ENCODE measurements around the gene SYT7.
A peak's percentile ranks its signal among the peaks of the same experiment; 100 is the strongest.

Gene SYT7

GRCh38 chr11:61581030-61581928, at the start of gene SYT7:
SYT7 (minus strand) TSS chr11:61581076; CDS start chr11:61580820, 256 bp downstream.
- Histone ChIP-seq H3K9me3 (ENCODE audit: control insufficient read depth, insufficient read depth, low read length) (no peaks in the 10 kb centered on the region), H3K27me3 (ENCODE audit: control insufficient read depth, insufficient read depth, low read length) (peaks cover 52% of the 10 kb centered on the region), H3K9ac (ENCODE audit: low read depth, low read length) (no peak within 1 kb of the TSS), H3K4me1 (ENCODE audit: control insufficient read depth, insufficient read depth, low read length) (peaks cover 16% of the 10 kb centered on the region), H3K36me3 (ENCODE audit: control insufficient read depth, insufficient read depth, low read length) (no peaks in the 10 kb centered on the region), H3K4me3 (ENCODE audit: low read depth, low read length) (peak within 1 kb of the TSS; percentile 70)

GRCh38 chr11:61630089-61630488, 49.2 kb upstream of the SYT7 start:
- Histone ChIP-seq H3K9me3 (ENCODE audit: control insufficient read depth, insufficient read depth, low read length) (no peaks in the 10 kb centered on the region), H3K9ac (ENCODE audit: low read depth, low read length) (peak overlapping the region; percentile 24), H3K4me1 (ENCODE audit: control insufficient read depth, insufficient read depth, low read length) (no peaks in the 10 kb centered on the region), H3K27me3 (ENCODE audit: control insufficient read depth, insufficient read depth, low read length) (no peaks in the 10 kb centered on the region), H3K4me3 (ENCODE audit: low read depth, low read length) (no peak overlapping the region), H3K36me3 (ENCODE audit: control insufficient read depth, insufficient read depth, low read length) (no peaks in the 10 kb centered on the region)

- Histone ChIP-seq H3K36me3 (ENCODE audit: control insufficient read depth, insufficient read depth, low read length) (no peaks in the 10 kb centered on the region), H3K9me3 (ENCODE audit: control insufficient read depth, insufficient read depth, low read length) (no peaks in the 10 kb centered on the region), H3K9ac (ENCODE audit: low read depth, low read length) (no peak overlapping the region), H3K4me3 (ENCODE audit: low read depth, low read length) (no peak overlapping the region), H3K4me1 (ENCODE audit: control insufficient read depth, insufficient read depth, low read length) (no peaks in the 10 kb centered on the region), H3K27me3 (ENCODE audit: control insufficient read depth, insufficient read depth, low read length) (no peaks in the 10 kb centered on the region)
Observed at GRCh38 chr11:61629082-61629833, 48.4 kb upstream of the SYT7 start.

- H3K4me3 ChIP-seq (ENCODE audit: low read depth, low read length), result no peak overlapping the region
- no peaks in the 10 kb centered on the region for H3K36me3 ChIP-seq (ENCODE audit: control insufficient read depth, insufficient read depth, low read length)
- H3K9me3 ChIP-seq (ENCODE audit: control insufficient read depth, insufficient read depth, low read length), result no peaks in the 10 kb centered on the region
- H3K9ac ChIP-seq (ENCODE audit: low read depth, low read length), result no peak overlapping the region
- no peaks in the 10 kb centered on the region for H3K4me1 ChIP-seq (ENCODE audit: control insufficient read depth, insufficient read depth, low read length)
- H3K27me3 ChIP-seq (ENCODE audit: control insufficient read depth, insufficient read depth, low read length), result no peaks in the 10 kb centered on the region
Observed at GRCh38 chr11:61628662-61628970, 47.7 kb upstream of the SYT7 start.

GRCh38 chr11:61627850-61628661, 47.2 kb upstream of the SYT7 start:
- no peaks in the 10 kb centered on the region for H3K27me3 ChIP-seq (ENCODE audit: control insufficient read depth, insufficient read depth, low read length)
- H3K4me1 ChIP-seq (ENCODE audit: control insufficient read depth, insufficient read depth, low read length), result no peaks in the 10 kb centered on the region
- H3K9ac ChIP-seq (ENCODE audit: low read depth, low read length), result no peak overlapping the region
- no peaks in the 10 kb centered on the region for H3K9me3 ChIP-seq (ENCODE audit: control insufficient read depth, insufficient read depth, low read length)
- H3K36me3 ChIP-seq (ENCODE audit: control insufficient read depth, insufficient read depth, low read length), result no peaks in the 10 kb centered on the region
- no peak overlapping the region for H3K4me3 ChIP-seq (ENCODE audit: low read depth, low read length)

- no peak overlapping the region for H3K4me3 ChIP-seq (ENCODE audit: low read depth, low read length)
- H3K4me1 ChIP-seq (ENCODE audit: control insufficient read depth, insufficient read depth, low read length), result no peaks in the 10 kb centered on the region
- no peaks in the 10 kb centered on the region for H3K9me3 ChIP-seq (ENCODE audit: control insufficient read depth, insufficient read depth, low read length)
- H3K36me3 ChIP-seq (ENCODE audit: control insufficient read depth, insufficient read depth, low read length), result no peaks in the 10 kb centered on the region
- no peak overlapping the region for H3K9ac ChIP-seq (ENCODE audit: low read depth, low read length)
- H3K27me3 ChIP-seq (ENCODE audit: control insufficient read depth, insufficient read depth, low read length), result no peaks in the 10 kb centered on the region
Observed at GRCh38 chr11:61626580-61627380, 45.9 kb upstream of the SYT7 start.

GRCh38 chr11:61625525-61625924, 44.6 kb upstream of the SYT7 start:
- Histone ChIP-seq H3K27me3 (ENCODE audit: control insufficient read depth, insufficient read depth, low read length) (no peaks in the 10 kb centered on the region), H3K36me3 (ENCODE audit: control insufficient read depth, insufficient read depth, low read length) (no peaks in the 10 kb centered on the region), H3K4me3 (ENCODE audit: low read depth, low read length) (no peak overlapping the region), H3K4me1 (ENCODE audit: control insufficient read depth, insufficient read depth, low read length) (no peaks in the 10 kb centered on the region), H3K9ac (ENCODE audit: low read depth, low read length) (no peak overlapping the region), H3K9me3 (ENCODE audit: control insufficient read depth, insufficient read depth, low read length) (no peaks in the 10 kb centered on the region)

- H3K36me3 ChIP-seq (ENCODE audit: control insufficient read depth, insufficient read depth, low read length), result no peaks in the 10 kb centered on the region
- H3K9me3 ChIP-seq (ENCODE audit: control insufficient read depth, insufficient read depth, low read length), result no peaks in the 10 kb centered on the region
- H3K4me1 ChIP-seq (ENCODE audit: control insufficient read depth, insufficient read depth, low read length), result no peaks in the 10 kb centered on the region
- H3K4me3 ChIP-seq (ENCODE audit: low read depth, low read length), result no peak overlapping the region
- no peak overlapping the region for H3K9ac ChIP-seq (ENCODE audit: low read depth, low read length)
- H3K27me3 ChIP-seq (ENCODE audit: control insufficient read depth, insufficient read depth, low read length), result no peaks in the 10 kb centered on the region
Observed at GRCh38 chr11:61621917-61622585, 41.2 kb upstream of the SYT7 start.

GRCh38 chr11:61619471-61620226, 38.8 kb upstream of the SYT7 start:
- no peak overlapping the region for H3K9ac ChIP-seq (ENCODE audit: low read depth, low read length)
- no peaks in the 10 kb centered on the region for H3K9me3 ChIP-seq (ENCODE audit: control insufficient read depth, insufficient read depth, low read length)
- no peaks in the 10 kb centered on the region for H3K27me3 ChIP-seq (ENCODE audit: control insufficient read depth, insufficient read depth, low read length)
- H3K4me3 ChIP-seq (ENCODE audit: low read depth, low read length), result no peak overlapping the region
- H3K36me3 ChIP-seq (ENCODE audit: control insufficient read depth, insufficient read depth, low read length), result no peaks in the 10 kb centered on the region
- no peaks in the 10 kb centered on the region for H3K4me1 ChIP-seq (ENCODE audit: control insufficient read depth, insufficient read depth, low read length)

- Histone ChIP-seq H3K9ac (ENCODE audit: low read depth, low read length) (no peak overlapping the region), H3K9me3 (ENCODE audit: control insufficient read depth, insufficient read depth, low read length) (no peaks in the 10 kb centered on the region), H3K36me3 (ENCODE audit: control insufficient read depth, insufficient read depth, low read length) (no peaks in the 10 kb centered on the region), H3K4me3 (ENCODE audit: low read depth, low read length) (no peak overlapping the region), H3K27me3 (ENCODE audit: control insufficient read depth, insufficient read depth, low read length) (no peaks in the 10 kb centered on the region), H3K4me1 (ENCODE audit: control insufficient read depth, insufficient read depth, low read length) (no peaks in the 10 kb centered on the region)
Observed at GRCh38 chr11:61618978-61619377, 38.1 kb upstream of the SYT7 start.

All from iPS-15b (cell line).